Hepatic stellate cell (primary cell): ENCODE measurements around the gene IPO13.

Source experiments
- DNase-seq: peaks from one replicate; pipeline ENCODE4 v3.0.0; 2011; ENCODE audit warnings: low spot score

The IPO13 gene

GRCh38 chr1:43949678-43950077, 2.9 kb downstream of the IPO13 start:
- DNase-seq: no peak

GRCh38 chr1:43951021-43951985, 4.6 kb downstream of the IPO13 start:
- no peak for DNase-seq

- no peak for DNase-seq
These were observed 6.1 kb downstream of the IPO13 start for GRCh38 chr1:43952731-43953346.

GRCh38 chr1:43953361-43953760, 6.6 kb downstream of the IPO13 start:
- no peak for DNase-seq

- DNase-seq: no peak
These were observed 7.3 kb downstream of the IPO13 start for GRCh38 chr1:43954036-43954435.

DNA sequence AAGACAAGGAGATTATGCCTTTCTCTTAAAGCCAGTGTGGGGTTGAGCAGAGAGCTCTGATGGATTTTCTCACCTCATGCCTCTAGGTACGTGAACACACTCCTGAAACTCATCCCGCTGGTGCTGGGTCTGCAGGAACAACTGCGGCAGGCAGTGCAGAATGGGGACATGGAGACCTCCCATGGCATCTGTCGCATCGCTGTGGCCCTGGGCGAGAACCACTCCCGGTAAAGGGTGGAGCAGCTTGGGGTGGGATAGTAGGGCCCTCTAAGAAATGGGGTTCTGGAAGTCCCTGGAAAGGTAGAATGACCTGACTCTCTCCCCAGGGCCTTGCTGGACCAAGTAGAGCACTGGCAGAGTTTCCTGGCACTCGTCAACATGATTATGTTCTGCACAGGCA, 9.5 kb downstream of the IPO13 start:
- DNase-seq: no peak

DNA sequence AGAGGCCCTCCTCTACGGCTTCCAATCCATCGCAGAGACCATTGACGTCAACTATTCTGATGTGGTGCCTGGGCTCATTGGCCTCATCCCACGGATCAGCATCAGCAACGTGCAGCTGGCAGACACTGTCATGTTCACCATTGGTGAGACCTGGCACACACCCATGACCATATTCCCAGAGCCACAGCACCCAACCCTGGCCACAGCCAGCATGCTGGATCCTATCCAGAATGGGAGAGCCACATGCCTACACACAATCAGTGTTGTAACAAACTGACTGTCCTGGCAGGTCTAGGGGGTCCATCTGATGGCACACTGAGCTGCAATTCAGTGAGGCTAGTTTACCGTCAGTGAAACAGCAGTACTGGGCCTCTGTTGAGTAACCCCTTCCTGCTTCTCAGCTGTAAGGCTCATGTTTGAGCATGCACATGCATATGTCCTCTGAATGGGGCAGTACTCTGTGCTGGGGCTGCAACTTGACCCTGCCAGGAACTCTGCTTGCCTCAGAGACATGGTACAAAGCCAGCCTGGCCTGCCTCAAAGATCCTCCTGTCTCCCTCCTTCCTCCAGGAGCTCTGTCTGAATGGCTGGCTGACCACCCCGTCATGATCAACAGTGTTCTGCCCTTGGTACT, 10.8 kb downstream of the IPO13 start:
- DNase-seq: no peak

DNA sequence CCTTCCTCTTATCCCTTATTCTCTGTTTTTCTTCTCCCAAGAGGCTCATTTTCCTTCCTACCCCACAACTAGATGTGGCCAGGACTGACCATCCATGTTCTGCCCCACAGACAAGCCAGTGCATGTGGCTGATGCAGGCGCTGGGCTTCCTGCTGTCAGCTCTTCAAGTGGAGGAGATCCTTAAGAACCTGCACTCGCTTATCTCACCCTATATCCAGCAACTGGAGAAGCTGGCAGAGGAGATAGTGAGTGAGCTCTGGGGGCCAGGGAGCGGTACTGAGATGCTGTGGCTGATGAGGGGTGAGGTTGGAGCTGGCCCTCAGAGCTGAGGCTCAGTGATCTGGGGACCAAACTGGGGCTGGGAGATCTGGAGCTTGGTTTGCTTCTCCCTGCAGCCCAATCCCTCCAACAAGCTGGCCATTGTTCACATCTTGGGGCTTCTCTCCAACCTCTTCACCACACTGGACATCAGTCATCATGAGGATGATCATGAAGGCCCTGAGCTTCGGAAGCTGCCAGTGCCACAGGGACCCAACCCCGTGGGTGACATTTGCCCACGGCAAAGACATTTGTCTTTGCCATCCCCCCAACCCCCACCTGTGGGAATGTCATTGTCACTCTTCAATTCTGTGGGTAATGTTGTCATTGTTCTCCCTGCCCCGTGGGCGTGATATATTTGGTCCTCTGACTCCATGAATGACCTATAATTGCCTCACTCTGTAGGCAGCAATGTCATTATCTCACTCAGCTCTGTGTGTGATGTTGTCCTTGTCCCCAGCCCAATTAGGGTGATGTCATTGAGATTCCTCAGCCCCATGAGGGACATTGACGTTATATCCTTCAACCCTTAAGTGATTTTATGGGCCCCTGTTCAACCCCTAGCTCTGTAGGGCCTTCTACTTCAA, 11.9 kb downstream of the IPO13 start:
- DNase-seq: no peak

DNA sequence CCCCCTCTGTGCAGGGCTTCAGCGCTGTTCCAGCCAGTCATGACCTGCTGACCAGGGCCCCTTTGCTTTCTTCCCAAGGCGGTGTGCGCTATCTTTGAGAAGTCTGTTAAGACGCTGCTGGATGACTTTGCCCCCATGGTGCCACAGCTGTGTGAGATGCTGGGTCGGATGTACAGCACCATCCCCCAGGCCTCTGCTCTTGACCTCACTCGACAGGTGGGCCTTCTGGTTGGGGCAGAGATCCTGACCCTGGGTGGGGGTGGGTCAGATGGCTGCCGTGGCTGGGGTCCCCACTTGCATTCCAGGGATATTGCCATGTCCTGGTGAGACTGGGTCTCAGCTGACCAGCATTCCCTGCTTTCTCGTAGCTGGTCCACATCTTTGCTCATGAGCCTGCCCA, 14.0 kb downstream of the IPO13 start:
- DNase-seq: no peak

DNA sequence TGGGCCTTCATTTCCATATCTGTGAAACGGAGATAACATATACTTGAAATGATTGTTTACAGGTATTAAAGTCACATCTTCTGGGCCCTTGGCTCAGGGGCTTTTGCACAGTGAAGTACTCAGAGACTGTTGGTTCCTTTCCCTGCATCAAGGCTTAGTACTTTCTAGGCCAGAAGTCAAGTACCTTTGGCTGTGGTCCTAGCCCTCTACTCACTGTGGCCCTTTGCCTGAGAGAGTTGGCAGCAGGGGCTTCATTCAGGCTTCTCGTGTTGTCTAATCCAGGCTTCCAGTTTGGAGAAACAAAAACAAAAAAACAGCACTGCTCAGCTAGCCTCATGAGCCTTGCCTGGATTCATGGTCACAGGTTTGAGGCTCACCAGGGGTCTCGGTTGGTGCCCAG, 14.9 kb downstream of the IPO13 start:
- DNase-seq: no peak

DNA sequence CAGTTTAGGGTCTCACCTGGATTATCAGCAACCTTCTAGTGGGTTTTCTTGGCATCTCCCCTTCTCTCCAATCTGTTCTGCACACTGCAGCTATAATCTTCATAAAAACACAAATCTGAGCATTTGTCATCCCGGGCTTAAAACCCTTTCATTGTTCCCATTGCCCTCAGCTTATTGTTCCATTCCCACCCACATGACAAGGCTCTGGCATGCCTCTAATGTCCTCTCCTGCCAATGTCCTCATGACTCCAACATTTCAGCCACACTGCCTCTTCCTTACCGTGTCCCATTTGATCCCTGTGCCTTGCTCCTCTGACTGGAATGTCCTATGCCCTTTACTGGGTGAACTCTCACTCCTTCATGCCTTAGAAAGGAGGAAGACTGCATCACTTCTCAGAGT, 15.6 kb downstream of the IPO13 start:
- DNase-seq: no peak

DNA sequence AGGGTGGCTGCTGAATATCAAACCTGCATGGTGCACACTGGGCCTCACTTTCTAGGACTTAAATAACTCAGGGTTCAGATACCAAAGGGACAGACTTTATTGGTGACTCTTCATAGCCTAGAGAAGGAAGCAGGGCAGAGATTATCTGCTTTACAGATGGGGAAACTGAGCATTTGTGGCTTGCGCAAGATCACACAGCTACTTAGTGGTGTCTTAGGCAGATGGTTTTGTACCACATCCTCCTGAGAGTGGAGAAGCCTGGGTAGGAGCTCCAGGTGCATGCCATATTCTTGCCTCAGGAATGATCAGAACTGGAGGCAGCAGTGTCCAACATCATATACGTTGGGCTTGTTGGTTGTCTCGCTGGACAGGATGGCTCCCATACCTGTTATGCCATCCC, 16.3 kb downstream of the IPO13 start:
- no peak for DNase-seq

DNA sequence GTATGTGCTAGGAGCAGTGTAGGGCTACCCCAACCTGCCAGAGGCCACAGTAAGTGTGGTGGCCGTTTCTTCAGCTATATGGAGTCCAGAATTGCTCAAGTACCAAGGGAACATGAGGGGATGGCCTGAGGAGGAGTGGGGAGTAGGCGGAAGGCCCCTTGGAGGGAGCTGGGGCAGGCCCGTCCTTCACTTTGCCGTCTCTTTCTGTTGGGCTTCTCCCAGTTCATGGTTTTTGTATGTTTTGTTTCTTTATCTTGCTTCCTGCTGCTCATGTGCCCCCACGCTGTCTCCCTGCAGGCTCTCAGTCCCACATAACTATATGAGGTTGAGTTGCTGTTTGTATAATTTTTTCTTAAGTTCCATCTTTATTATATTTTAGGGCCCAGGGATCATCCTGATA, 17.1 kb downstream of the IPO13 start:
- no peak for DNase-seq

DNA sequence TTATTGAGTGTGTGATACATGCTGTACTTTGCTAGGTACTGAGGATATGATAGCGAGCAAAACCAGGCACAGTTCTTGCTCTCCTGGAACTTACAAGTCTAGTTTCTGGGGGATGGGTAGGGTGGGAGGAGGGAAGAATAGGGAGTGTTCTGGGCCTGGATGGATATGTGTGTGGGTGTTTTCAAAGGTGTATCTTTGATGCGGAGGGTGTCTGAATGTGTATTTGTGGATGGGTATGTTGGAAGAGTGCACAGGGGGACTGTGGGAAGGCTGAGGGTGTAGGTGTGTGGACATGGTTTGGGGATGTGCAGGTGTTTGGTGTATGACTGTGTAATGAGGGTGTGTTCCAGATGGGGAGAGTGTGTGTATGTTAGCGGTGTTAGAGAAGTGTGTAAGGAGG, 18.6 kb downstream of the IPO13 start:
- DNase-seq: no peak

- peak; percentile 39 for DNase-seq
These were observed 21.7 kb downstream of the IPO13 start for GRCh38 chr1:43968348-43968948.

DNA sequence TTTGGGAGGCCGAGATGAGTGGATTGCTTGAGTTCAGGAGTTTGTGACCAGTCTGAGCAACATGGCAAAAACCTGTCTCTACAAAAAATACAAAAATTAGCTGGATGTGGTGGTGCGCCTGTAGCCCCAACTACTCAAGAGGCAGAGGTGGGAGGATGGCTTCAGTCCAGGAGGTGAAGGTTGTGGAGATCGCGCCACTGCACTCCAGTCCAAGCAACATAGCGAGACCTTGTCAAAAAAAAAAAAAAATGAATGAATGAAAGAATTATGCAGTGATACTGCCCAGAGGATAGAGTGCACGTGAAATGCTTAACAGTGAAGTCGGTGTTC, 22.6 kb downstream of the IPO13 start:
- no peak for DNase-seq

DNA sequence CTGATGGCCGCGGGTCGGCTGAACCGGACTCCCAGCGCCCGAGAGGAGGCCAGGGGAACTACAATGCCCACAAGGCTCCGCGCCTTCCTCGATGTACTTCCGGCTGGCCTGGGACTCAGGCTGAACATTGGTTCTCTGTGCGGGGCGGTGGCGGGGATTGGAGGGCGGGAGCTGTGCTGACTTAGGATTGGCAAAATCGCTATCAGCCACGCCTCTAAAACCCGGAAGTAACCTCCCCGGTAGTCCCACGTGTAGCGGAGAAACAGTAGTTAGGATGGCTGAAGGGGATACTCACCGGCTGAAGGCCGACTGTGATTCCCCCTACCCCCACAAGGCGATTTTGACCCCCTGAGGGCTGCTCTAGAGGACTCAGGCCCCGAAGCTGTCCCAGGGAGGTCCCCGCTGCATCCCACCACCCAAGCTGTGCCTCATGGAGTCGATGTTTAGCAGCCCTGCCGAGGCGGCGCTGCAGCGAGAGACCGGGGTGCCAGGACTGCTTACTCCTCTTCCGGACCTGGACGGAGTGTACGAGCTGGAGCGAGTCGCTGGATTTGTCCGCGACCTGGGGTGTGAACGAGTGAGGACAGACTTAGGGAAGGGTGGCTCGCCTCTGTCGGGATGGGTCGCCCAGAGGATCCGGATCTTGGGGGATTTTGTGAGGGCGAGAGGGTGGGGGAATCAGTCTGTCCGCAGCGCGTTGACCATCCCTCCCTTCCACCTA, 23.2 kb downstream of the IPO13 start, which contains the start of gene DPH2:
DPH2 (plus strand) TSS at position 265 of the 721 bp plus-strand sequence; CDS start at position 431, 166 bp downstream.
- peak; percentile 100 for DNase-seq

- no peak for DNase-seq
These were observed 23.8 kb downstream of the IPO13 start for GRCh38 chr1:43970502-43970901.

DNA sequence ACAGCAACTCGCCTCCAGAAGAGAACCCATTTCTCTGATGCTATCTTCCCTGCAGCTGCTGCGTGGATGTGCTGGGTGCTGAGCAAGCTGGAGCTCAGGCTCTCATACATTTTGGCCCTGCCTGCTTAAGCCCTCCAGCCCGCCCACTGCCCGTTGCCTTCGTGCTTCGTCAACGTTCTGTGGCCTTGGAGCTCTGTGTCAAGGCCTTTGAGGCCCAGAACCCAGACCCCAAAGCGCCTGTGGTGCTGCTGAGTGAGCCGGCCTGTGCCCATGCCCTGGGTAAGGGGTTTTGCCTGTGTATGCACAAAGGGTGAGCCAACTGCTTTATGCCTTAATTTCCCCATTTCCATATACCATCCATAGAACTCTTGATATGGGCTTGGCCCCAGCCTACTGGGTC, 24.2 kb downstream of the IPO13 start:
- DNase-seq: no peak

DNA sequence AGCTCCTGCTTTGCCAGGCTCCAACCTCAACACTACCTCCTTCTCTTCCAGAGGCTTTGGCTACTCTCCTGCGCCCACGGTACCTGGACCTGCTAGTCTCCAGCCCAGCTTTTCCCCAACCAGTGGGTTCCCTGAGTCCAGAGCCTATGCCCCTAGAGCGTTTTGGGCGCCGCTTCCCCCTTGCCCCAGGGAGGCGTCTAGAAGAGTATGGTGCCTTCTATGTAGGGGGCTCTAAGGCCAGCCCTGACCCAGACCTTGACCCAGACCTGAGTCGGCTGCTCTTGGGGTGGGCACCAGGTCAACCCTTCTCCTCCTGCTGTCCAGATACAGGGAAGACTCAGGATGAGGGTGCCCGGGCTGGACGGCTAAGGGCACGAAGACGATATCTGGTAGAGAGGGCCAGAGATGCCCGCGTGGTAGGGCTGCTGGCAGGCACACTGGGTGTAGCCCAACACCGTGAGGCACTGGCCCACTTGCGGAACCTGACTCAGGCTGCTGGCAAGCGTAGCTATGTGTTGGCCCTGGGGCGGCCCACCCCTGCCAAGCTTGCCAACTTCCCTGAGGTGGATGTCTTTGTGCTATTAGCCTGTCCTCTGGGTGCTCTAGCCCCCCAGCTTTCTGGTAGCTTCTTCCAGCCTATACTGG, 24.7 kb downstream of the IPO13 start:
- DNase-seq: no peak
